HEK293 (cell line): ENCODE measurements around the gene STPG3.

ENCODE experiments used
- ATF2 ChIP-seq: fragments of 450-650 bp; formaldehyde crosslinking; IDR thresholded peaks from 2 replicates; pipeline ENCODE4 v1.5.1; 2016; ENCODE audit warnings: missing biosample characterization, missing genetic modification characterization, low read depth
- BCL11A ChIP-seq: fragments of 450-650 bp; formaldehyde crosslinking; IDR thresholded peaks from 2 replicates; pipeline ENCODE4 v1.5.1; 2016; ENCODE audit warnings: low read depth, missing biosample characterization, missing genetic modification characterization
- BCL11B ChIP-seq: fragments of 450-650 bp; formaldehyde crosslinking; IDR thresholded peaks from 2 replicates; pipeline ENCODE4 v1.5.1; 2016; ENCODE audit warnings: low read depth, missing biosample characterization, missing genetic modification characterization
- CTCF ChIP-seq: fragments of 450-650 bp; formaldehyde crosslinking; IDR thresholded peaks from 2 replicates; pipeline ENCODE4 v1.5.1; 2016; ENCODE audit warnings: missing biosample characterization, missing genetic modification characterization
- GLI4 ChIP-seq: fragments of 450-650 bp; formaldehyde crosslinking; IDR thresholded peaks from 2 replicates; pipeline ENCODE4 v1.5.1; 2016; ENCODE audit warnings: missing biosample characterization, missing genetic modification characterization
- HIC1 ChIP-seq: fragments of 450-650 bp; formaldehyde crosslinking; IDR thresholded peaks from 2 replicates; pipeline ENCODE4 v1.5.1; 2016; ENCODE audit warnings: missing biosample characterization, missing genetic modification characterization
- IKZF3 ChIP-seq: fragments of 450-650 bp; IDR thresholded peaks from 2 replicates; pipeline ENCODE4 v1.5.0; 2018; ENCODE audit warnings: missing biosample characterization, mild to moderate bottlenecking, missing genetic modification characterization, moderate library complexity
- KLF8 ChIP-seq: fragments of 450-650 bp; formaldehyde crosslinking; IDR thresholded peaks from 2 replicates; pipeline ENCODE4 v1.5.1; 2016; ENCODE audit warnings: missing biosample characterization, missing genetic modification characterization
- PBX3 ChIP-seq: sonication (generic); formaldehyde crosslinking; IDR thresholded peaks from 2 replicates; pipeline ENCODE4 v1.8.1; 2022; ENCODE audit warnings: mild to moderate bottlenecking, moderate library complexity, missing genetic modification reagents
- REST ChIP-seq: fragments of 450-650 bp; formaldehyde crosslinking; IDR thresholded peaks from 2 replicates; pipeline ENCODE4 v1.5.1; 2016; ENCODE audit warnings: missing biosample characterization, missing genetic modification characterization
- SP7 ChIP-seq: fragments of 450-650 bp; formaldehyde crosslinking; IDR thresholded peaks from 2 replicates; pipeline ENCODE4 v1.5.1; 2016; ENCODE audit warnings: missing biosample characterization, missing genetic modification characterization
- YY2 ChIP-seq: fragments of 450-650 bp; formaldehyde crosslinking; IDR thresholded peaks from 2 replicates; pipeline ENCODE4 v1.5.1; 2016; ENCODE audit warnings: missing biosample characterization, missing genetic modification characterization
- ZEB2 ChIP-seq: fragments of 450-650 bp; formaldehyde crosslinking; IDR thresholded peaks from 2 replicates; pipeline ENCODE4 v1.5.1; 2016; ENCODE audit warnings: missing biosample characterization, missing genetic modification characterization
- ZFP37 ChIP-seq: fragments of 450-650 bp; formaldehyde crosslinking; IDR thresholded peaks from 2 replicates; pipeline ENCODE4 v1.5.1; 2016; ENCODE audit warnings: missing biosample characterization, missing genetic modification characterization
- ZIC2 ChIP-seq: fragments of 450-650 bp; formaldehyde crosslinking; IDR thresholded peaks from 2 replicates; pipeline ENCODE4 v1.5.1; 2016; ENCODE audit warnings: missing biosample characterization, missing genetic modification characterization
- ZNF112 ChIP-seq: fragments of 450-650 bp; formaldehyde crosslinking; IDR thresholded peaks from 2 replicates; pipeline ENCODE4 v1.5.0; 2017; ENCODE audit warnings: missing biosample characterization, missing genetic modification characterization
- ZNF133 ChIP-seq: fragments of 450-650 bp; formaldehyde crosslinking; IDR thresholded peaks from 2 replicates; pipeline ENCODE4 v1.5.1; 2016; ENCODE audit warnings: missing biosample characterization, missing genetic modification characterization
- ZNF175 ChIP-seq: fragments of 450-650 bp; formaldehyde crosslinking; IDR thresholded peaks from 2 replicates; pipeline ENCODE4 v1.5.1; 2016; ENCODE audit warnings: missing biosample characterization, missing genetic modification characterization
- ZNF184 ChIP-seq: fragments of 450-650 bp; IDR thresholded peaks from 2 replicates; pipeline ENCODE4 v1.5.1; 2018; ENCODE audit warnings: missing biosample characterization, mild to moderate bottlenecking, missing genetic modification characterization
- ZNF223 ChIP-seq: fragments of 450-650 bp; formaldehyde crosslinking; IDR thresholded peaks from 2 replicates; pipeline ENCODE4 v1.5.1; 2016; ENCODE audit warnings: missing biosample characterization, missing genetic modification characterization
- ZNF274 ChIP-seq, 2 experiments: fragments of 200-500 bp in 1 of 2; fragments of 450-650 bp in 1 of 2; sonication (Bioruptor generic) in 1 of 2; formaldehyde crosslinking in 1 of 2; IDR thresholded peaks; 2 replicates each; pipeline versions ENCODE4 v1.5.1 to v1.6.1; 2014 to 2016; ENCODE audit warnings: borderline replicate concordance in 1 of 2, inconsistent platforms in 1 of 2, low read length in 1 of 2, missing biosample characterization in 1 of 2, missing genetic modification characterization in 1 of 2
- ZNF324 ChIP-seq: fragments of 450-650 bp; formaldehyde crosslinking; IDR thresholded peaks from 2 replicates; pipeline ENCODE4 v1.5.1; 2016; ENCODE audit warnings: missing biosample characterization, missing genetic modification characterization
- ZNF391 ChIP-seq: fragments of 450-650 bp; formaldehyde crosslinking; IDR thresholded peaks from 2 replicates; pipeline ENCODE4 v1.5.1; 2016; ENCODE audit warnings: low read depth, missing biosample characterization, missing genetic modification characterization, borderline replicate concordance
- ZNF416 ChIP-seq: fragments of 450-650 bp; formaldehyde crosslinking; IDR thresholded peaks from 2 replicates; pipeline ENCODE4 v1.5.1; 2016; ENCODE audit warnings: missing biosample characterization, missing genetic modification characterization
- ZNF510 ChIP-seq: fragments of 450-650 bp; formaldehyde crosslinking; IDR thresholded peaks from 2 replicates; pipeline ENCODE4 v1.5.1; 2018; ENCODE audit warnings: mild to moderate bottlenecking, missing genetic modification characterization, missing biosample characterization; ENCODE audit not compliant: insufficient replicate concordance
- ZNF514 ChIP-seq: fragments of 450-650 bp; formaldehyde crosslinking; IDR thresholded peaks from 2 replicates; pipeline ENCODE4 v1.5.1; 2016; ENCODE audit warnings: missing biosample characterization, missing genetic modification characterization
- ZNF521 ChIP-seq: fragments of 450-650 bp; formaldehyde crosslinking; IDR thresholded peaks from 2 replicates; pipeline ENCODE4 v1.5.1; 2017; ENCODE audit warnings: missing biosample characterization, mild to moderate bottlenecking, missing genetic modification characterization
- ZNF548 ChIP-seq: fragments of 450-650 bp; formaldehyde crosslinking; IDR thresholded peaks from 2 replicates; pipeline ENCODE4 v1.5.1; 2016; ENCODE audit warnings: missing biosample characterization, missing genetic modification characterization
- ZNF560 ChIP-seq: fragments of 450-650 bp; formaldehyde crosslinking; IDR thresholded peaks from 2 replicates; pipeline ENCODE4 v1.5.1; 2017; ENCODE audit warnings: missing biosample characterization, missing genetic modification characterization, borderline replicate concordance
- ZSCAN30 ChIP-seq: fragments of 450-650 bp; IDR thresholded peaks from 2 replicates; pipeline ENCODE4 v1.5.1; 2018; ENCODE audit warnings: missing biosample characterization, mild to moderate bottlenecking, missing genetic modification characterization, moderate library complexity

Gene STPG3

GRCh38 chr9:137227054-137227852 lies 23.8 kb upstream of the STPG3 start, which contains the start of gene RNF224 (continued):
- TF ChIP-seq REST (tag by site-specific recombination) (no peak), ATF2 (no peak), ZNF112 (tag by site-specific recombination) (no peak), ZNF560 (tag by site-specific recombination) (no peak), PBX3 (CRISPR knock-in tag) (no peak), ZNF324 (tag by site-specific recombination) (0 out of 2 replicates have a peak, but pooled peaks have one; percentile 18), ZNF521 (tag by site-specific recombination) (no peak), ZEB2 (tag by site-specific recombination) (peak; percentile 54; the same call in 1 of the 2 replicates), ZNF510 (no peak), ZNF416 (tag by site-specific recombination) (no peak), IKZF3 (tag by site-specific recombination) (no peak), KLF8 (peak; percentile 51; the same call in 1 of the 2 replicates), ZNF184 (no peak), HIC1 (peak; percentile 79), ZSCAN30 (tag by site-specific recombination) (peak; percentile 92), BCL11A (tag by site-specific recombination) (peak; percentile 52; the same call in 1 of the 2 replicates), ZNF514 (tag by site-specific recombination) (no peak), CTCF (peak; percentile 93), ZNF175 (tag by site-specific recombination) (no peak), BCL11B (tag by site-specific recombination) (0 out of 2 replicates have a peak, but pooled peaks have one; percentile 73), SP7 (tag by site-specific recombination) (peak; percentile 17; the same call in 1 of the 2 replicates), GLI4 (no peak), ZNF133 (tag by site-specific recombination) (no peak), ZFP37 (tag by site-specific recombination) (no peak), ZIC2 (tag by site-specific recombination) (peak; percentile 23; the same call in 1 of the 2 replicates), ZNF274 (IDR thresholded peaks at IDR 0.05; ENCODE audit: low read length) (no peak), ZNF274 (tag by site-specific recombination; IDR thresholded peaks at IDR 0.05; ENCODE audit: borderline replicate concordance) (no peak), YY2 (tag by site-specific recombination) (no peak), ZNF391 (tag by site-specific recombination) (no peak), ZNF548 (tag by site-specific recombination) (no peak), ZNF223 (tag by site-specific recombination) (no peak)
